GM12878 (cell line): ENCODE data around the gene NFASC. TPM values are rescaled to one million over a fixed set of nuclear protein-coding genes. Genes with fewer than 3 reads are reported as not detected.

ENCODE experiments used
- ATAC-seq: fragments of 200-7000 bp; cut with Tn5 transposase; 3 replicates; pipeline ENCODE4 v1.9.1; 2020; ENCODE audit warnings: mild to moderate bottlenecking, moderate library complexity
- BruUV-seq: library from RNA; stranded (reverse); fragments of 400-500 nt; replicated peaks from 2 replicates; lab custom pipeline; 2021; lab: Mats Ljungman, UMichigan
- CTCF ChIA-PET: fragments of 300-600 bp; sonication (Branson Sonifier 250); formaldehyde crosslinking; extraction: SDS; loops from one replicate; lab custom pipeline; 2021; ENCODE audit warnings: inconsistent platforms; lab: Yijun Ruan, JAX
- POLR2A ChIA-PET: fragments of 350-600 bp; formaldehyde crosslinking; extraction: SDS; loops from one replicate; lab custom pipeline; 2021; ENCODE audit warnings: inconsistent platforms; lab: Charles Lee
- RAD21 ChIA-PET: fragments of 300-600 bp; sonication (Branson Sonifier 250); formaldehyde crosslinking; loops from one replicate; lab custom pipeline; 2023; ENCODE audit warnings: antibody characterized with exemption; ENCODE audit not compliant: unreplicated experiment; lab: Charles Lee
- SMC1A ChIA-PET: fragments of 300-600 bp; sonication (Branson Sonifier 250); formaldehyde crosslinking; loops from one replicate; lab custom pipeline; 2023; ENCODE audit not compliant: unreplicated experiment, uncharacterized antibody; lab: Charles Lee
- DNase-seq: peaks from one replicate; pipeline ENCODE4 v3.0.0-alpha.2; 2011; ENCODE audit warnings: low read depth, low spot score
- FAIRE-seq: peaks from 3 replicates; lab custom pipeline; 2011; peaks lifted over from hg19 to GRCh38; lab: Jason Lieb, UNC
- H2AFZ ChIP-seq: 2 replicates; pipeline ENCODE4 v1.6.0; 2011; ENCODE audit warnings: low read depth, low read length, control low read depth; ENCODE audit not compliant: control insufficient read depth
- H3K27ac ChIP-seq: 2 replicates; pipeline ENCODE4 v1.5.1; 2011; ENCODE audit warnings: control low read depth; ENCODE audit not compliant: control insufficient read depth, insufficient read depth
- H3K27me3 ChIP-seq, 2 experiments: replicated peaks in 1 of 2; 2 replicates each; pipeline versions ENCODE4 v1.6.0 to v1.6.1; 2011; ENCODE audit warnings: low read length in 1 of 2; ENCODE audit not compliant: control insufficient read depth in 2 of 2, insufficient read depth in 2 of 2
- H3K36me3 ChIP-seq, 2 experiments: 2 replicates each; pipeline ENCODE4 v1.5.1; 2011; ENCODE audit warnings: low read length in 1 of 2; ENCODE audit not compliant: control insufficient read depth in 2 of 2, insufficient read depth in 2 of 2
- H3K4me1 ChIP-seq: 2 replicates; pipeline ENCODE4 v1.6.1; 2011; ENCODE audit warnings: mild to moderate bottlenecking, low read length, moderate library complexity, mixed read lengths; ENCODE audit not compliant: control insufficient read depth, insufficient read depth
- H3K4me2 ChIP-seq: 2 replicates; pipeline ENCODE4 v1.6.0; 2011; ENCODE audit warnings: control low read depth; ENCODE audit not compliant: control insufficient read depth, insufficient read depth
- H3K4me3 ChIP-seq: fragments of 200-600 bp; sonication (generic); 2 replicates; pipeline ENCODE4 v1.5.1; 2016
- H3K79me2 ChIP-seq: 2 replicates; pipeline ENCODE4 v1.6.0; 2011; ENCODE audit warnings: low read length; ENCODE audit not compliant: control insufficient read depth, insufficient read depth
- H3K9ac ChIP-seq: 2 replicates; pipeline ENCODE4 v1.8.0; 2011; ENCODE audit warnings: low read length, control low read depth, mixed read lengths; ENCODE audit not compliant: control insufficient read depth, insufficient read depth
- H3K9me3 ChIP-seq: replicated peaks from 3 replicates; pipeline ENCODE4 v1.5.1; 2011; ENCODE audit warnings: mild to moderate bottlenecking, low read length; ENCODE audit not compliant: control insufficient read depth, insufficient read depth
- H4K20me1 ChIP-seq: 2 replicates; pipeline ENCODE4 v1.6.0; 2011; ENCODE audit not compliant: control insufficient read depth, insufficient read depth
- ASH2L ChIP-seq: fragments of 300-600, 200-600 bp; sonication (generic); IDR thresholded peaks from 2 replicates; pipeline ENCODE4 v1.6.1; 2017; ENCODE audit warnings: low read depth, mild to moderate bottlenecking, borderline replicate concordance
- E4F1 ChIP-seq: fragments of 450-650 bp; IDR thresholded peaks from 2 replicates; pipeline ENCODE4 v1.6.1; 2018; ENCODE audit warnings: borderline replicate concordance, mild to moderate bottlenecking; ENCODE audit not compliant: partially characterized antibody
- EZH2 ChIP-seq: IDR thresholded peaks from 2 replicates; pipeline ENCODE4 v1.6.1; 2012; ENCODE audit warnings: low read depth, mild to moderate bottlenecking, control low read depth, inconsistent platforms, low read length, borderline replicate concordance; ENCODE audit not compliant: control insufficient read depth
- FOXK2 ChIP-seq: fragments of 450-650 bp; IDR thresholded peaks from 2 replicates; pipeline ENCODE4 v1.6.1; 2017; ENCODE audit warnings: mild to moderate bottlenecking, moderate library complexity
- HSF1 ChIP-seq: fragments of 150-350 bp; IDR thresholded peaks from 2 replicates; pipeline ENCODE4 v1.6.1; 2014; ENCODE audit warnings: mild to moderate bottlenecking, low read depth, low read length
- NKRF ChIP-seq: fragments of 450-650 bp; conservative IDR thresholded peaks from 2 replicates; pipeline ENCODE4 v1.6.1; 2017; ENCODE audit warnings: mild to moderate bottlenecking, moderate library complexity
- POU2F2 ChIP-seq: IDR thresholded peaks from 3 replicates; pipeline ENCODE4 v1.6.1; 2011; ENCODE audit warnings: low read depth, mild to moderate bottlenecking, low read length, borderline replicate concordance
- REST ChIP-seq: IDR thresholded peaks from 2 replicates; pipeline ENCODE4 v1.6.1; 2012; ENCODE audit warnings: mild to moderate bottlenecking, low read depth, low read length
- SIX5 ChIP-seq: IDR thresholded peaks from 2 replicates; pipeline ENCODE4 v1.6.1; 2011; ENCODE audit warnings: mild to moderate bottlenecking, low read depth, low read length, moderate library complexity; ENCODE audit not compliant: severe bottlenecking
- SMC3 ChIP-seq: IDR thresholded peaks from 2 replicates; pipeline ENCODE4 v1.6.1; 2011; ENCODE audit warnings: low read length, improper control_type of control experiment, borderline replicate concordance
- TCF3 ChIP-seq: IDR thresholded peaks from 2 replicates; pipeline ENCODE4 v1.6.1; 2012; ENCODE audit warnings: low read depth, mild to moderate bottlenecking, low read length, borderline replicate concordance; ENCODE audit not compliant: insufficient read depth
- ZNF207 ChIP-seq: fragments of 450-650 bp; IDR thresholded peaks from 2 replicates; pipeline ENCODE4 v1.6.1; 2014; ENCODE audit warnings: antibody characterized with exemption, mild to moderate bottlenecking, borderline replicate concordance
- ZNF622 ChIP-seq: fragments of 450-650 bp; IDR thresholded peaks from 2 replicates; pipeline ENCODE4 v1.6.1; 2017; ENCODE audit warnings: mild to moderate bottlenecking, inconsistent platforms
- WGBS: methylation state at CpG from one replicate; pipeline ENCODE4 v1.1.6; 2016; ENCODE audit warnings: low lambda C conversion rate; ENCODE audit not compliant: insufficient replicate concordance, insufficient coverage; ENCODE audit errors: missing lambda C conversion rate; 5-methylcytosine and 5-hydroxymethylcytosine counted together
- in situ Hi-C: fragments of 300-500 bp; cut with MboI; formaldehyde crosslinking; loops from 9 replicates; pipeline ENCODE4 v1.14.3; 2018; ENCODE audit warnings: mixed read lengths
- intact Hi-C: fragments of 100-400 bp; cut with micrococcal nuclease; formaldehyde crosslinking; loops from one replicate; pipeline ENCODE4 v1.14.2; 2022; ENCODE audit not compliant: unreplicated experiment
- polyA plus RNA-seq, 11 experiments: library from polyadenylated mRNA; depleted of rRNA in 4 of 11; unstranded in 6 of 11; stranded (reverse) in 5 of 11; fragments of >200 nt; fragmentation: Nextera tagmentation in 4 of 11; fragmentation: Illumina TruSeq in 1 of 11; extraction: Ambion mirVana in 4 of 11; extraction: Trizol in 1 of 11; gene quantifications; 1 replicate in 1 of 11; 2 replicates in 10 of 11; pipeline versions ENCODE4 v1.2.1 to v1.2.3, GENCODE V29; 2011 to 2016; ENCODE audit warnings: inconsistent platforms in 2 of 11, missing spikeins in 2 of 11, low read depth in 1 of 11
- total RNA-seq, 4 experiments: library from RNA; depleted of rRNA in 3 of 4; stranded (reverse); fragments of >200 nt in 3 of 4; fragmentation: Illumina TruSeq in 1 of 4; extraction: Trizol in 1 of 4; gene quantifications; 2 replicates each; pipeline versions ENCODE4 v1.2.1 to v1.2.3, GENCODE V29; 2013 to 2021

NFASC gene
- total and polyA plus RNA-seq, 10 of the 15 experiments (the other 5 are each of a cell fraction or from before 2014, with no cell fraction given): 0.04 to 0.31 (median 0.12) TPM; not detected in 4

- H2AFZ ChIP-seq: no peak overlapping the region
- FAIRE-seq (no peak), DNase-seq (no peak), ATAC-seq (no peak)
- no peaks in the 10 kb centered on the region for H3K9me3 ChIP-seq
- in situ Hi-C loops: no loop called here
- ChIA-PET CTCF (no interaction called here), RAD21 (interaction anchor here (0.7 kb wide), 1 partner anchor 79 kb away, joined by 3 read pairs; no protein-coding TSS in a partner anchor), POLR2A (no interaction called here), SMC1A (no interaction called here)
- H3K9ac ChIP-seq: no peak overlapping the region
- no TSS peak for BruUV-seq
- H3K27me3 ChIP-seq: peaks cover 0 to 2% of the 10 kb centered on the region in 2 experiments; a peak in 2 of 4 replicates
- no peaks in the 10 kb centered on the region for H3K36me3 ChIP-seq
- no peak overlapping the region for H3K27ac ChIP-seq
- intact Hi-C loops: no loop called here
- H3K4me3 ChIP-seq: no peak overlapping the region
- no peaks in the 10 kb centered on the region for H4K20me1 ChIP-seq
- H3K4me2 ChIP-seq: no peak overlapping the region
- WGBS: 0% methylated on average over 11 of the region's 11 CpGs
- H3K79me2 ChIP-seq: no peaks in the 10 kb centered on the region
- no peaks in the 10 kb centered on the region for H3K4me1 ChIP-seq
- no peak for TF ChIP-seq ZNF622
- TF ChIP-seq HSF1: no peak
- TF ChIP-seq EZH2: no peak
- no peak for TF ChIP-seq TCF3
- TF ChIP-seq NKRF: no peak
- no peak for TF ChIP-seq SIX5
- no peak for TF ChIP-seq FOXK2
- TF ChIP-seq E4F1: no peak
- TF ChIP-seq ZNF207: no peak
- no peak for TF ChIP-seq SMC3
- TF ChIP-seq POU2F2: no peak
- no peak for TF ChIP-seq ASH2L
- TF ChIP-seq REST: no peak
These were observed 112.5 kb downstream of the NFASC start for GRCh38 chr1:204983136-204983535.
